Activated CD4-positive, alpha-beta T cell treated with anti-CD3 and anti-CD28 coated beads for 1 hour (primary cell): Measurements from ENCODE around the gene MRGPRG.

Source experiments
- DNase-seq: peaks from one replicate; pipeline ENCODE4 v3.0.0-alpha.2; 2020

Gene MRGPRG

GRCh38 chr11:3205261-3206155 lies 13.1 kb downstream of the MRGPRG start:
- no peak for DNase-seq

DNA sequence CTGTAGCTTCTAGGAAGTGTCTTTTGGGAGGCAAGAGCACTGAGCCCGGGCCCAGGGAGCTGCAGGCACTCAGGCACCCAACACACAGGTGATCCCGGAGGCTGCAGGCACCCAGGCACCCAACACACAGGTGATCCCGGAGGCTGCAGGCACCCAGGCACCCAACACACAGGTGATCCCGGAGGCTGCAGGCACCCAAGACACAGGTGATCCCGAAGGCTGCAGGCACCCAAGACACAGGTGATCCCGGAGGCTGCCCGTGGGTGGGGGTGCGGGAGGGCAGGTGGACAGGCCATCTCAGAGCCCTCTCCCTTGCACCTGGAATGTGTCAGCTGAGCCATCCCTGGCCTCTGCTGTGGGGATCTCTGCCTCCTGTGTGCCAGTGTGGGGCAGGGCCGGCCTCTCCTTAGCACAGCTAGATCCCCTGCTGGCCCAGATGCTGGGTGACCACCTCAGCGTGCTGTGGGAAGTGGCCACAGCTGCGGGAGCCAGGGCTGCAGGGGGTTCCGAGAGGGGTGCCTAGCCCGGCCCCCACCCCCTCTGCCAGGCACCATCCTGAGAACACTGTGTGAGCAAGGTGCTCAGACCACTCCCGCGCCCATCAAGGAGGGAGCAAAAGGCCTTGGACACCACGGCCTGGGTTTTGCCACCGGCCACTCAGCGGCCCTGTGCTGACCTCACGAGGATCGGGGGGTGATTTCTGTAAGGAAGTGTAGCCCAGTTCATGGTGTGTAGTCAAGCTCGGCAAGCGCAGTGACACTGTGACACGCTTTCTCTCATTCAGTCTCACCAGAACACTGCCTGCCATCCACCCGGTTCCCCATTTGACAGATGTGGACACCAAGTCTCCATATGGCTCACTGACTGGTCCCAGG lies 14.2 kb downstream of the MRGPRG start:
- DNase-seq = no peak

DNA sequence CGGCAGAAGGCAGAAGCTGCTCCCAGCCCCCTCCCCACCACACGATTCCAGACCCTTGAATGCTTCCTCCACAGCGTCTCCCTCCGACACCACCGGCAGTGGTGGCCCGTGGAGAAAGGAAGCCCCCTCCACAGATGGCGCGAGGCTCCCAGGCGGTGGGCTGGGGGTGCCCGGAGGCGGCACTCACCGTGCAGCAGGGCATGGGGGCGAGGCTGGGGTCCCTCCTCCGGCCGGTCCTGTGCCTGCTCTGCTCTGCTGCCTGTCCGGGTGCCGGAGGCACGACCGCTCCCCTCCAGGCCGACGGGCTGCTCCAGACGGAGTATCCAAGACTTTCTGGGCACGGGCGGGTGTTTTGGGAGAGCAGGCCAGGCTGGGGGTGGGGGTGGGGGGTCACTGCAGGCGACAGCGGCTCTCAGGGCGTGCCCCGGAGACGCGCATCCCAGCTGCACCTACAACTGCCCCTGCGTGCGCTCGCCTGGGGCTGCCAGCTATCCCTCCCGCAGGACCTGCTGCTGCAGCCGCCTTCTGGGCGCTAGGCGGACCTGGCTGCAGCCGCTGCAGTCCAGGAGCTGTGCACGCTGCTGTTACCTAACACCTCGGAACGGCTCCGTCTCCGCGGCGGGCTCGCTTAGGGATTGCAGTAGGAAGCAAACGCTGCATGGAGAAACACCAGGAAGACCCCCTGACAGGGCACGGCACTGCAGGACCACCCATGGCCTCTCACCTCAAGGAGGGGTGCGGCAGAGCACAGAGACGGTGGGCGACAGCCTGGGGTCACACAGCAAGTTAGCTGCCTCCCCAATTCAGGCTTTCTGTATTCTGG lies 15.2 kb downstream of the MRGPRG start:
- DNase-seq = no peak

DNA sequence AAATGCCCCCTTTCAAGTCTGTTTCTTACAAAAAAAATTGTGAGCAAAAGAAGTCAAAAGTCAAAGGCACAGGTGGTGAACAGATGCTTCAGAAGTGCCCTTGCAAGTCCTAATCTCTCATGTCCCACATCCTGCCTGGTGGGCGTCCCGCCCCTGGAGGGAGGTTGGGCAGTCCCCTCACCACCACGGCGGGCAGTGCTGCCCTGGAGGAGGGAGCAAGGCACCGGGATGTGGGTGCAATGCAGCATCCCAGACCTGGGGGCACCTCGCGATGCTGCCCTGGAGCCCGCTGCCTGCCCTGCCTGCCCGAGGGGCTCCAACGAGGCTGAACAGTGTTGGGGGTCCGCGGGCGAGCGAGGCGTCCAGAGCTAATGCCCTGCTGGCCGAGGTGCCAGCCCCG lies 15.9 kb downstream of the MRGPRG start:
- no peak for DNase-seq

DNA sequence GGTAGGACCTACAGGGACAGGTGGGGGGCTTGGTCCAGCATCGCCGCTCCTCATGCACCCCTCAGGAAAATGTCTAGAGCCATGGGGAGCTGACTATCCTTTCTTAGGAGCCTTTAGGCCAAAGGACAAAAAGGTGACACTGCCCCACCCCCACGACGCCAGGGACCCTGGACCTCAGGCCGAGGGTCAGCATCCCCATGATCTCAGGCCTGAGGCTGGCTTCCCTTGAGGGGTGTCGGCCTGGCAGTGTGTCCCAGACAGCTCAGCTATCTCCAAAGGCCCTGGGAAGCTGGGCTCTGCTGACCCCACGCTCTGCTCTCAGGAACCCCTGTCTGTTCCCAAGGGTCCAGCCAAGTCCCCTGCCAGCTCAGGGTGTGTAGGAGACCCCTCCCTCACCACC lies 16.3 kb downstream of the MRGPRG start:
- no peak for DNase-seq

DNA sequence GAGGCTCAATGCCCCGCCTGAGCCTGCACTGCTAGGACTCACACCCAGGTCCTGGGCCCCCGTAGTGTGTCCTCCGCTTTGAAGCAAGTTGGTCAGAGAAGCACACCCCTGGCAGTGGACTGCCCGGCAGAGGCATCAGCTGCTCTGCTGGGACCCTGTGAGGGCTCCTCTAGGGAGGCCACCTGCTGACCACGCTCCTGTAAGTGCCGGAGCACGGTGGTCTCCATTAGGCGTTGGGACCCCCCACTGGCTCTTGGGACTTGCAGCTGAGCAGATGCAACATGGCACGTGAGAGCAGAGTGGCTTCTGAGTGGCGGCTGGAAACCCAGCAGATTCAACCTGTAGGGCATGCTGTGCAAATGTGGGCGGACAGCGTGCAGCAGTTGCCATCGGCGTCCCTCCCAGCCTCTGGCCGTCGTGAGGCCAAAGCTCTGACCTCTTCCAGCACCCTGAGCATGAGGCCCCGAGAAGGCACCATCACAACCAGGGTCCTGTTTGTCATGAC lies 16.9 kb downstream of the MRGPRG start:
- no peak for DNase-seq

GRCh38 chr11:3201112-3201581 lies 17.5 kb downstream of the MRGPRG start:
- DNase-seq = no peak

DNA sequence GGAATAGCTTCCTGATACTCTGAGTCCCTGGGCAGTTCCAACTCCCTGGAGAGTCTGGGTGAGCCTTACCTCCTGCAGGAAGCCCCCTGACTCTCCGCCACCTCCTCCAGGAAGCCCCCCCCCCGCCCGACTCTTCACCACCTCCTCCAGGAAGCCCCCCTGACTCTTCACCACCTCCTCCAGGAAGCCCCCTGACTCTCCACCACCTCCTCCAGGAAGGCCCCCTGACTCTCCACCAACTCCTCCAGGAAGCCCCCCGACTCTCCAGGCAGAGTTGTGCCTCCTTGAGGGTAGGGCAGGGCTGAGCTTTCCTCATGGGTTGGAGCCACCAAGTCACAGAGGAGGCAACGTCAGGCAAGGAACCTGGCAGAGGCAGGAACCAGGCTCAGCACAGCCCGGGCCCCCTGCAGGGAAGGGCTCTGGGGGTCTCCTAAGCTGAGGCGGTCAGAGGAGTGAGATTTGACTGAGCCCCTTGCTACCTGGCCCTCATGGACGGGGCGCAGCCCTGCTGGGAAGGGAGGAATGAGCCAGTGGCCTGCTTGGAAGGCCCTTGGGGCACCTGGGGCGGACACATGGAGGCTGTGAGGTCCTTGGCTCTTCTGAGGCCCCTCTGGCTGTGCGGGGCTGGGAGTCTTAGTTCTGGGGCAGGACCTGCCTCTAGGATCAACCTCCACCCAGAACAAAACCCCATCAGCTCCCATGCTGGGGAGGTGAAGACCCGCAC lies 18.1 kb downstream of the MRGPRG start:
- DNase-seq = no peak

DNA sequence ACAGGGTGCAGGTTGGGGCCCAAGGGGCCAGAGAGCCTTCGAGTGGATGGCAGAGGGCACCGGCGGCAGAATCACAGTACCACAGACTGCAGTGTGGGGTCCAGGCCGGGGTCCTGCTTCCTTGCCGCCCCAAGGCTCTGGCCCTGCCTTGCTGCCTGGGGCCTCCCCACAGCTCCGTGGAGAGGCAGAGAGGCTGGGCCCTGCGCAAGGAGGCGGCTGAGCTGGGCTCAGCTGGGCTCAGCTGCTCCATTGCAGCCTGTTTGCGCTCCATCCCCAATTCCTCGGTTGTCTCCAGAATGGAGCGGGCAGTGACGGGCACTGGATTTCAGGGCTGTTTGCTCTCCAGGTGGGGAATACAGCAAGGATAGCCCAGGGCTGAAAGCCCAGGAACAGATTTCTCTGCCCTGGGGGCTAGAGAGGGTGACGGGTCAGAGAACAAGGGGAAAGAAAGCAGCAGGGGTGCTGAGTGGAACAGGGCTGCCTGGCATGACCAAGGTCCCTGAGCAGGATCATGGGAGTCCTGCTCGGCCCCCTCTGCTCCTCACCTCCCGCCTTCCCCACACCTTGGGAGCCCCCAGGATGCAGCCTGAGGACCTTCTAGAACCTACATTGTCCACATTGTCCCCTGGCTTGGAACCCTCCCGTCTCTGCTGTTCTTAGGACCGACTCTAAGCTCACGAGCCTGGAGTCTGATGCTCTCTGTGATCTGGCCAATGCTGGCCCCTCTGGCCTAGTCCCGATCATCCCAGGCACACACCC lies 18.9 kb downstream of the MRGPRG start:
- no peak for DNase-seq

DNA sequence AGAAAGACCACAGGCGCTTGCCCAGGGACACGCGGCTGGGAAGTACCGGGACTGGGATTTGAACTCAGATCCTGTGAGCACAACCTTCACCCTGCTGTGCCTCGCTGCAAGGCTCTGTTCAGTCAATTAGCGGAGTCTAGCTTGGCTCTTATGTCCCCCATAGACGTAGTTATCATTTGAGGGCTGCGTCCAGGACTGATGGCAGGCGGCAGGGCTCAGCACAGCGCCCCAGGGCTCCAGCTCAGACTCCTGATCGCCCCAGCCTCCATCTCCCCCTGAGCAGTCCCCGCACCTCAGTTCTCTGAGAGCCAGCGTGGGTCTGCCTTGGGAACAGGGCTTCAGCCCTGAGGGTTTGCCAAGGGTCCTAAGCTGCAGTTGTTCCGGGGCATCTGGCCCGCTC lies 19.8 kb downstream of the MRGPRG start:
- no peak for DNase-seq

GRCh38 chr11:3197878-3198528 lies 20.6 kb downstream of the MRGPRG start:
- no peak for DNase-seq

GRCh38 chr11:3197044-3197695 lies 21.4 kb downstream of the MRGPRG start:
- no peak for DNase-seq

DNA sequence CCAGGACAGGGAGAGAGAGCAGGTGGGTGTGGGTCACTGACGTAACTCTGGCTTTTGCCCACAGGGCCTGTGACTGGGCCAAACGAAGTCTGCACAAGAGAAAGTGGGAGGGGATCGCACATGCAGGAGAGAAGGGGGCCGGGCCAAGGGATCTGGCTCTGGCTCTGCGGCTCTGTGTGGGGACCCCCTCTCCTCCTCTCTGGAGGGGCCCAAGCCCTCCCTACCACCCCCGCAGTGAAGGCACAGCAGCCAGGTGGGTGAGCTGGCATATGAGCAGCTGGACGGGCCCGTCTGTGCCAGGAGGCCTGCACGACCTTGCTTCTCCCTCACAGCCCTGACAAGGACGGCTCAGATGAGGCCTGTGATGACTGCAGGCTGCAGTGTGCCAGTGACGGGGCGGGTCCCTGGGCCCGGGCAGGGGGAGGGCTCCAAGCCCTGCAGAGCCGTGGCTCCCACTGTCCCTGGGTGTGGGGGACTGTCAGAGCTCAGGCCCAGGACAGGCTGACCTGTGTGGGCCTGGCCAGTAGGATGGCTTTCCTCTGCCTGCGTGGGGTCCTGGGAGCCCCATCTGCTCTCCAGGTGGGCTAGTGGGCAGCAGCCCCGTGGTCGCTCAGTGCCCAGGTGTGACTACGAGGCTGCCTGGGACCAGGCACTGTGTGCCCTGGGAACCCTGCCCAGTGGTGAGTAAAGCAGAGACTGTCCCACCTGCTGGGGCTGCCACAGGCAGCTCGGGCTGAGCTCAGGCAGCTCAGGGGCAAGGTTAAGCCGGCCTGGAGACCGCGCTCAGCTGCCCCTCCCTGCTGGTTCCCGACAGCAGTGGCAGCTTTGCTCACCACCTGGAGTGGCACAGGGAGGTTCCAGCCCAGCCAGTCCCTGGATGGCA lies 22.2 kb downstream of the MRGPRG start:
- DNase-seq = no peak

DNA sequence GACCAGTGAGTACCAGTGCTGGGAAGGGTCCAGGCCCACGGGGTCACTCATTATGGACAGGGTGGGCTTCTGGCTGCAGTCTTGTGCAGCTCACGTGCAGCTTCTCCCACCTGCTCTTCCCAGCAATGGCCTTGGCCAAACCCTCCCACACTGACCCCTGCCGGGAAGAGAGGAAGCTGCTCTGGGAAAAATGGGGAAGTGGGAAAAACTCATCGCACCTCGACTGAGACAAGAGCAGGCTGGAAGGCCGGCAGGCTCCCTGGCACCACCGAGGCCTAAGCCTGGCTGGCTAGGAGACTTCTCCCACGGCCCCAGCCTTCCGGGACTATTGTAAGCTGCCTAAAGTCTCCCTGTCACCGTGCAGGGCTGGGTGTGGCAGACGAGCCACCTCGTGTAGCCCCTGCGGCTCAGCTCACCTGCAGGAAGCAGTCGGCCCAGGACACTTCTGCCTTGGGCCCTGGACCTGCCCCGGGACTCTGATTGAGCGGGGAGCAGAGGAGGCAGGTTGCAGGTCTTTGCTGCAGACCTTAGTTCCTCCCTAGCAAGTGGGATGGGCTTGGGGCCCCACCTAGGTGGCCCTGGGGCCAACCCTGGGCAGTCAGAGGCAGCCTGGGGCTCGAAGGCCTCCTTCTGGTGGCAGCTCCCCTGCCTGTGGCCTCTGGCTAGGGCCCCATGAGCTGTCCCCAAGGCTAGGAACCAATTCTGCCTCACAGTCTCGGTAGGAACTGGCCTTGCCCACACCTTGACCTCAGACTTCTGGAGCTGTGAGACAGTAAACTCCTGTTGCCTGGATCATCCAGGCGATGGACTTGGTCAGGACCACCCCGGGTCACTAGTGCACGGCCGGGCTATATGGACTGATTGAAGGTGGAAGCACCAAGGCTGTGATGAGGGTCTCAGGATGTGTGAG lies 23.1 kb downstream of the MRGPRG start:
- no peak for DNase-seq

GRCh38 chr11:3194016-3194816 lies 24.4 kb downstream of the MRGPRG start:
- DNase-seq = no peak

DNA sequence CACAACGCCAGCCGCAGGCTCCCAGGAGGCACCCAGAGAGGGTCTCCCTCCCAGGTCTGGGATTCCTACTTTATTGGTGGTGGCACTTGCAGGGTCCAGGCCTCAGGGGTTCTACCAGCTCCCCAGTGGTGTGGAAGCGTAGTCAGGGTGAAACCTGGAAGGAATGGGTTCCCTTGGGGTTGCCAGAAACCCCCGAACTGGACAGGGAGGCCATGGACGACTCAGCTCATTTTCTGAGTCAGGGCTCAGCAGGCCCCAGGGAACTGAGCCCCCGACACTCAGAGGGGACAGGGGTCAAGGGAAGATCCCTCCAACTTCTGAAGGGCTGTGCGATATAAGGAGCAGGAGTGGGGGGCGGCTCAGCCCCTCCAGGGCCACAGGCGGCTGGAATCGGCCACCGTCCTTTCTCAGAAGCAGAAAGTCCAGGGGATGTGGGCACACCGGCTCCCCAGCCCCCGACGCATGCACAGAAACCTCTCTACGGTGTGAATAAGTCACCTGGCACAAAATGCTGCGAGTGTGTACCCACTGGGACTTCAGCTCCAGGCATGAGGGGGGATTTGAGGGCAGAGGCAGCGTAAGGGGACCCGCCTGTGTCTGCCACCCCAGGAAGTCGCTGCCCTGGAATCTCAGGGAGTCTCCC lies 25.1 kb downstream of the MRGPRG start:
- no peak for DNase-seq
